Activated CD8-positive, alpha-beta memory T cell treated with anti-CD3 and anti-CD28 coated beads, Interleukin-2, amount 50 U/mL, for 1 hour (primary cell): Measurements from ENCODE around the gene ZNF598.

Experiments
- DNase-seq: peaks from one replicate; pipeline ENCODE4 v3.0.0-alpha.2; 2020; ENCODE audit errors: extremely low read depth

The ZNF598 gene

DNA sequence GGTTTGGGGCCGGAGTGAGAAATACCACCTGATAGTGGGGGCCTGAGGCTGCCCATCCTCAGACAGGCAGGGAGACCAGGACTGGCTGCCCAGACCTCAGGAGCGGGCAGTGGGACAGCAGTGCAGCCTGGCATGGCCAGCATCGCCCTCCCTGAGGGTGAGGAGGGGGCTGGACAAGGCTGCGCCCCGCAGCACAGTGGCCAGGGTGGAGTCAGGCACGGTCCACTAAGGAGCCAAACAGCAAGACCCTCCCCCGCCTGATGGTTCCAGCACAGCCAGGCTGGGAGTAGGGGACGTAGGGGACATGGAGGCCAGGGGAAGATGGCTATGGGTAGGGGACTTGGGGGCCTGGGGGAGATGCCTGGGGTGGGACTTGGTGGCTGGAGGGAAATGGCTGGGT, 3.3 kb downstream of the ZNF598 start:
- no peak for DNase-seq

DNA sequence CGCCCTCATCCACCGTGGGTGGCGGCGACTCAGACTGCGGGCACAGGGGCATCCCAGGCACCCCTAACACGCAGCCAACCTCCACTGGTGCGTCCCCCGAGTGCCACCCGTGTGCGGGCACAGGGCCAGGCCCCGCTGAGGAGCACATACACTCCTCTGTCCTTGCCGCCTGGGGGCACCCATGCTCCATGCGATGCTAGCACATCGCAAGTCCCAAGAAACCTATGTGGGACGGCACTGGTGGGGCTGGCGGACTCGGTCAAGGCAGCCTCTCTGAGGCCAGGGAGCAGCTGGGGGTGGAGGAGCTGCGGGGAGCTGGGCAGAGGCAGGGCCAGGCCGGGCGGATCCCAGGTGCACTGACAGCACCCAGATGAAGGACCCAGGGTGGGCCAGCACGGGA, 4.0 kb downstream of the ZNF598 start:
- no peak for DNase-seq

DNA sequence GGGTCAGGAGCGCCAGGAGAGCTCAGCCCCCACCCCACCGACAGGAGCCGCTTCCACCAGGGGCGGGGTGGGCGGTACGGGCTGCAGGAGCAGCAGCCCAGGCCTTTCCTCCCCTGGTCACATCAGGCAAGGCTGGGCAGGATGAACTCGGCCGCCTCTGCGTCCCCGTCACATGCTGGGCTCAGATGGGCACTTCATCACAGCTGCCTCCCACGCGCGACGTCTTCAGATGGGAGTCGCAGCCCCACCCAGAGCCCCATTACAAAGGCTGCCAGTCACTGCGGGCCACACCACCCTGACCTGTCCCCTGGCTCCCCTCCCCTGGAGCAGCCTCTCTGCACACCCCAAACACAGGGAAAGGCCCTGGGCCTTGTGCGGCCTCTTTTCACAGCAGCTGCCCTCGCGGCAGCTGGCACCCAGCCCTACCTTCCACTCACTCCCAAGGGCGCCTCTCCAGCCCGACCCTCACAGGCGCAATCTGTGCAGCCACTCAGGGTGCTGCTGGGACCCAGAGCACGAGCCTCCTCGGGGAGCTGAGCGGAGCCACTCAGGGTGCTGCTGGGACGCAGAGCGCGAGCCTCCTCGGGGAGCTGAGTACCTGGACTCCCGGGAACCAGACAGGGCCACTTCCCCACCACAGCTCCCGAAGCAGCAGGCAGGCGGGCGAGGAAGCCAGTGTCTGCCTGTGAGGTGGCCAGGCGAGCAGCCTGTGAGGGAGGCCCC, 4.7 kb downstream of the ZNF598 start:
- DNase-seq: no peak

DNA sequence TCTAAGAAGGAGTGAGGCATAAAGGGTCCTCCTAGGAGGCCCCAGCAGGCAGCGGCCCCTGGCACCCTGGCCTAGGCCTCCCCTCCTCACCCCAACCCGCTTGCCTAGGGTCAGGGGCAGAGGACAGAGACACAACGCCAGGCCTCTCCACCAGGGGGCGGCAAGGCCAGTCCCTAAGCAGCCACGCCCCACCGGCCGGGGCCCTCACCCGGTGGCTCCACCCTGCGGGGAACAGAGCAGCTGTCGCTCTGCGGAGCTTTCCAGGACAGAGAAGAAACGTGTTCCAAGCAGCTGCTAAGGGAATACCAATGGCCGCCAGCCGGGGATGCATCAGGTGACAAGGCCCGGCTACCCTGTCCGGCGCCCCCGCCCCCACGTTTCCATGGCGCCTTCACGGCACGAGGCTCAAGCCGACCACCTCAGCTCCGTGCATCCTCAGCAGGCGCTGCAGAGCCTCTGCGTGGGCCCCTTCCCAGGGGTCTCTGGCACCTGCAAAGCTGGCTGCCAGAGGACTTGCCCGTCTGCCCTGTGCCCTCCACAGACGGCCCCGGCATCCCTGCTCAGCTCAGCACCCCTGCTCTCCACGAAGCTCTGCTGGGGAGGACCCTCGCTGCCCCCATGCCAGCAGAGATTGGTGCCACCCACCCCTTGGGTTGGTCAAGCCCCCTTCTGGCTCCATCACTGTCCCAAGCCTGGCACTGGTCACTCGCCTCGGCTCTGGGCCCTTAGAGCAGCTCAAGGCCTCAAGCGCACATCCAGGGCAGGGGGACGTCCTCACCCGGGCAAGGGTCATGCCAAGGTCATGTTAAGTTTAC, 5.6 kb downstream of the ZNF598 start:
- peak; percentile 59 for DNase-seq

DNA sequence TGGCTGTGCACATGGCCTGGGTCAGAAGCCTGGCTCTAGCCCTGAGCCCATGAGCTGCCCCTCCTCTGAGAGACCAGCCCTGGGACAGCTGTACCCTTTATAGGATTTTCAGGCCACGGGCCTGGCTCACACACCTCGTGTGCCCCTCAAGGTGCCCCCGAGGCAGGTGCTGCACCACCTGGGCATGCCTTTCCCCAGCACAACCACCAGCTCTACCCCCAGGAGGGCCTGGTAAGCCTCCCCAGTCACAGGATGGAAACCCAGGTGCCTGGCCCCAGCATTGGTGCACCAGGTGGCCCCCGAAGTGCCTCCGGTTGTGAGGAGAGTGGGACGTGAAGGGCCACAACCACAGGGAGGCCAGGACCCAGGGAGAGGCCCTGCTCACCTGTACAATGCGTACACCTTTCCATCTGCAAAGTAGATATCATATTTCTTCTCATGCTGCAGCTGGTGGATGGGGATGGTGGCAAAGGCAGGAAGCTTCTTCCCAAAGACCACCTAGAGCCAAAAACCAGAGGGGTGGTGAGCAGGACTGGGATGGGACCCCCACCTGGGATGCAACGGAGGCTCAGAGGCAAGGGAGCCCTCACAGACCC, 6.3 kb downstream of the ZNF598 start:
- DNase-seq: no peak

DNA sequence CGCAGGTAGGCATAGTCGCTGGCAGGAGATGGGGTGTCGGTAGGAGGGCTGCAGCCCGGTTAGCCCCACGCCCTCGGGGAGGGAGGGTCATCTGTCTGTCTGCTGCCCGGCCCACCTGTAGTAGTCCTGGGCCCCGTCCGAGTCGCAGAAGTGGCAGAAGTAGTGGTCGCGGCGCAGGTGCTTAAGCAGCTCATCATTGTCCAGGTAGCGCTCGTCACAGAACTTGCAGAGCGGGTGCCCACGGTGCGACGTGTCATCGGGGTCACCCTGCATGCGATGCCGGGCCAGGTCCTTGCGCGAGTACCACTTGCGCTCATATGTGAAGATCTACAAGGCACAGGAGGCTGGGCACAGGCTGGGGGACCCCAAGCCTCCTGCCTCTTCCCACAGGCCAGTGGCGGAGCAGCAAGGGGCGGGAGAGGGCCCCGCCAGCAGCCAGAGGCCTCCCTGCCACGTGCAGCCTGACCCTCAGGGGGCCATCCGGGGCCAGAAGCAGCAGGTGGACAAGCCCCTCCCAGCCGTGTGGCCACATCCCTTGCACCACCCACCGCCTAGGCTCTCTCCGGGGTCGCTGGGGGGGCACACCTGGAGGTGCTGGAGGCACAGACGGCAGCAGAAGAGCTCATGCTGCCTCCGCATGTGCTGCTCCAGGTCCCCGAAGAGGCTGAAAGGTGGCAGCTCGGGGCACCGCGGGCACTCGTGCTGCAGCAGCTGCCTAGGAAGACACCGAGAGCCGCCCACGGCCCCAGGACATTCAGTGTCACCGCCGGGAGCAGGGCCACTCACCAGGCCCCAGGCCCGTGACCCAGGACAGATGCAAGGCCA, 7.0 kb downstream of the ZNF598 start:
- DNase-seq: no peak

DNA sequence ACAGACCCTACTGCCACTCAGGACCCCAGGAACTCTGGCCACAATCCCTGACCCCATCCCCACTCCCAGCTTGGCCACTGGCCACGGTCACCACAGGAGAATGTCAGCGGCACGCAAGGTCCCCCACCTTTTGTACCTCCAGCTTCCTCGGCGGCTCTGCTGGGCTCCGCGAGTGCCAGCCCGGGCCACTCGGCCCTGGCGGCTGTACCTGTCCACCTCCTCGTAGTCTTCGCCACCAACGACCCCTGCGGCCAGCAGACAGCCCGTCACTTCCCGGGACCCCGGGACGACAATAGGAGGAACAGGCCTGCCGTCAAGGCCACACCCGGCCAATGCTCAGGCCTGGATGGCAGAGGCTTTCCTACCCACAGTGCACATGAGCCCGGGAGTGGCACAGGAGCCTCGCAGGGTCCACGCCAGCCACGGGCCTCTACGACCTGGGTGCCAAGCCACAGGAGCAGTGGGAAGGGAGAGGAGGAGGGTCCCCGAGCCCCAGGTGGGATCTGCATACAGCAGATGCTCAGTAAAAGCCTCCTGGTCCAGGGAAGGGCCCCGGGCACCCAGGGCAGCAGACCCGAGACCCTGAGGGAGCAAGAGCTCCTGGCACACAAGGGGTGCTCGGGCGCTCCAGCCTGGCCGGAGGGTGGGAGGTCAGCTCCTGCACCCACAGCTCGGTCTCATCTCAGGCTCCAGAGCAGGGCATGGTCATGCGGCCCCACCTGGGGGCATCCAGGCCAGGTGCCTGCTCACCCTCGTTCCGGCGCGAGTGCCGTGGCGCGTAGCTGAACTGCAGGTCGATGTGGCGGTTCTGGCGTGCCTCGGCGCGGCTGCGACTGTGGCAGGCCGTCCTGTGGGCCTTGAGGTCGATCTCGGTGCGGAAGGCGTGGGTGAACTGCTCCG, 7.9 kb downstream of the ZNF598 start:
- no peak for DNase-seq

DNA sequence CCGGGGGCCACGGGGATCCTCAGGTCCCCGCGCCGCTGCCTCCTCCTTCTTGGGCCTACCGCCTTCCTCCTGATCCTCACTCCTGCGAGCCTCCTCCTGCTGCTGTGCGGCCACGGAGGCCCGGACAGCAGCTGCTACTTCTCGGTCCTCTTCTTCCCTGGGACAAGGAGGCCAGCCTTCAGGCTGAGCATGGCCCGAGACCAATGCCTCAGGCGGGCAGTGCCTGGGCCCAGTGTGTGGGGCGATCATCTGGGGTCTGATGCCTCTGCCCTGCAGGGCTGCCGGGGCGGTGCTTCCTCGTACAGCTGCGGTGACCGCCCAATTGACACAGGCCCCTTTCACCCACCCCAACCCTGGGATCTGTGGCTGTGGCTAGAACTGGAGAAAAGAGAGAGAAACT, 8.6 kb downstream of the ZNF598 start:
- DNase-seq: no peak

DNA sequence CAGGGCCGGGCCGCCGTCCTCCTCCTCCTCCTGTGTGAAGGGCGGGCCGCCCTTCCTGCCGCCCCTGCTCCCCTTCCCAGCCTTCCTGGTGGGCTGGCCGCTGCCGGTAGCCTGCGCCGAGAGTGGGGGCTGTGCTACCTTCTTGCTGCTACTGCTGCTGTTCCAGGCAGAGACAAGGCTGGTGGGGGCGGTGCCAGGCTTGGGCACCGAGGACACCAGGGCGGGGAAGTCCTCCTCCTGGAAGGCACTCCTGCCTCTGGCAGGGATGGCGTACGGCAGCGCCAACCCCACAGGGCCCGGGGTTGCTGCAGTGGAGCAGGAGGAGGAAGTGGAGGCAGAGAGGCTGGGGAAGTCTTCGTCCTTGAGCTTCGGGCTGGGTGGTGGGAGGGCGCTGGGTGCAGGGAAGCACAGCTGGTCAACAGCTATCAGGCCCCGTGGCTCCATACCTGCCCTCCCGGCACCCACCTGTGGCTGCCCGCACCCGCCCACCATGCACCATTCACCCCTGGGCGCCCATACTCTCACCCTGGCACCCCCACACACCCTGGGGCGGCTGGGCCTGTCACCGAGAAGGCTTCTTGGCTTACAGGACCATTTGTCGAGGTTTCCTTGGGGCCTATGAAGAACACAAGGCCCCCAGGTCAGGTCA, 9.6 kb downstream of the ZNF598 start:
- DNase-seq: no peak

DNA sequence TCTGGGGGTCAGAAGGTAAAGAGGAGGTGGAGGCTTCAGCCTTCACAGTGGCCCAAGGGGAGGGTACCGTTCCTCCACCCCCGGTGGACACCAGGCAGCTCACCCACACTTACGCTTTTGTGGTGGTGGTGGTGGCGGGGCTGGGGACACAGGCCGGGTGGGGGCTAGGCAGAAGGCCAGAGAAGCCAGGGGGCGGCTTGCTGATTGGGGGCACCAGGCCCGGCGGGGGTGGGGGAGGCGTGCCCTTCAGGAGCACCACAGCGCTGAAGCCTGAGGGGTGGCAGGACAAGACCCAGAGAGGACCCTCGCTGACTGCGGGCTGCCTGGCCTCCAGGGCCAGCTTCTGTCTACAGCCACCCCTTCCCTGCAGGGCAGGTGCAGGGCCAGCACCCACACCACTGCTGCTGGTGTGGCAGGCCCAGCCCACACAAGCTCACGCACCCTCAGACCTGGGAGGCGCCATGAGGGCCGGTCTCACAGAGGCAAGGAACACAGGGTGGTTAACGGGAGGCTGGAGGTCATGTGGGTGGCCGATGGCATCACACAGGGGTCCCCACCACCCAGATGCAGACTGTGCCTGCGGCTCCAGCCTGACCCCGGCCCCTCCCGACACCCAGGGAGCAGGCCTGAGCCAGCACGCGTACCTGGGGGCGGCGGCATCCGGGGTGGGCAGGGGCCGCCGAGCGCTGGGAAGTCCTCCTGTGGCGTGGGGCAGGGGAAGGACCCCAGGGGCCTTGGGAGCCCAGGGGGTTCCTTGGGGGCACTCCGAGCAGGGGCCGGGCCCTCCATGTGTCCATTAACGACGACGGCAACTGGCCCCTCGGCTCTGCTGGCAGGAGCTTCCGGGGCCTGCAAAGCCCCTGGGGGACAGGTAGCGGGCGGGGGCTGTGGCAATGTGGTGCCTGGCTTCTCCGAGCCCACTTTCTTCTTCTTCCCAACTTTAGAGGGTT, 10.5 kb downstream of the ZNF598 start:
- DNase-seq: no peak

DNA sequence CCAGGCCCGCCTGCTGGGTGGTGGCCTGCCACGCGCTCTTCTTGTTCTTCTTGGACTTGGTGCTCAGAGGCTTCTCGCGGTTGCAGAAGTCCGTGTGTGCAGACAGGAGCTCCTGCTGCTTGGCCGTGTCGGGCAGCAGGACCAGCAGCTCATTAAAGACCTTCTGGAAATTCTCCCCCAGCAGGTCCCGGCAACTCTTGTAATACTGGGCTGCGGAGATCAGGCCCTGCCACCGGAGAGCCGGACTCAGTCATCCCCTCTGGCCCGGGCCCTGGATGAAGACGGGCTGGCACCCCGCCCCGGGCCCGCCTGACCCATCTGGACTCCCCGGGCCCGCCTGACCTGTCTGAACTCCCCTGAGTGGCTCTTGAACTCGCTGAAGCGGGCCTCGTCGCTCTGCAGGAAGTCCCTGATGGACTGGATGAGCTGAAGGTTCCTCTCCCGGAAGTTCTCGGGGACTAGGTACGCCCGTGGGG, 11.2 kb downstream of the ZNF598 start:
- DNase-seq: no peak

DNA sequence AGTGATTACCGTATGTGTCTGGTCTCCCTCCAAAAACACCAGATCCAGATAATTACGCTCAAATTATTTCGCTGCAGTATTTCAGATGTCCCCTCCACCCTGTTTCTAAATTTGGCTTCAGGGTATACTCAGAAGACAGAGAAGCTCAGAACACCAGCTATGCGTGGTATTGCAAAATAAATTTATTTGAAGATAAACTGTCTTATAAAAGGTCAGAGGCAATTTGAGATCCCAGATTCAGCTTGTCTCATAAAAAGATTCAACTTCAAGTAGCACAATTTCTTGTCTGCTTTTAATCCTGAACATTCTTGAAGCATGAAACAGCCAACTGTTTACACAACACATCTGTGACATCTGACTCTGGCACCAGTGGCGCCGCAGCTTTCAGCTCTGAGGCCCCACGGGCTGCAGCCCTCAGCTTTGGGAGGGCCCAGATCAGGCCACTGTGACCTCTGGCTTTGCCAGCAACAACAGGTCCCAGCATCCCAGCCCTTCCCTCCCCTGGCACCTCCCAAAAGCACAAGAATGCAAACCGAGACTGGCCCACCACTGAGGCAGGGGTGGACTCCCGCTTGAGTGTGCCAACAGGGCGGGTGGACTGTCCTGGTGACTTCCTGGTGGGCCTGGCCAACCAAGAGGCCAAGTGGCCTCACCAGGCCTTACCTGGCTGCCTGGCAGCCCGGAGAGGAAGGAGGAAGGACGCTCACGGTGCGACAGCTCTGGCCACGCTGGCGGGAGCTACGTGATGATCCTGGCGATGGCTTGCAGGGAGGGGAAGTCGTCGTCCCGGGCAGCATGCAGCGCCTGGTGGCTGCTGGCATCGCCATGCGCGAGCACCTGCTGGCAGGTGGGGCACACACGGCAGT, 11.9 kb downstream of the ZNF598 start:
- no peak for DNase-seq

DNA sequence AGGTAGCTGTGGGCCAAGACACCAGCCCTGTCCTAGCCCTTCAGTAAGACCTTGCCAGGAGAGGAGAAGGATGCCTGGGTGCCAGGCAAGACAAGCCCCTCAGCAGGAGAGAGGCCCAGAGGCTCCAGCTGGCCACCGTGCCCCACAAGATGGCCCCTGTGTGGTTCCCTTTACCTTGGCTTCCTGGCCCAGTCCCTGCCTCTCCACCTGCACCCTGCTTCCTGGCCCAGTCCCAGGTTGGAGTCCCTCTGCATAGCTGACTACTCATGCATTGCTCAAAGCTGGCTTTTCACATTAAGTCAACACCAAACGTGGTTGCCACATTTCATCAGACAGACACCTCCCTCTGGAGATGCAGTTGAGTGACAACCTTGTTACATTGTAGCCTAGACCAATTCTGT, 15.9 kb downstream of the ZNF598 start:
- DNase-seq: no peak

DNA sequence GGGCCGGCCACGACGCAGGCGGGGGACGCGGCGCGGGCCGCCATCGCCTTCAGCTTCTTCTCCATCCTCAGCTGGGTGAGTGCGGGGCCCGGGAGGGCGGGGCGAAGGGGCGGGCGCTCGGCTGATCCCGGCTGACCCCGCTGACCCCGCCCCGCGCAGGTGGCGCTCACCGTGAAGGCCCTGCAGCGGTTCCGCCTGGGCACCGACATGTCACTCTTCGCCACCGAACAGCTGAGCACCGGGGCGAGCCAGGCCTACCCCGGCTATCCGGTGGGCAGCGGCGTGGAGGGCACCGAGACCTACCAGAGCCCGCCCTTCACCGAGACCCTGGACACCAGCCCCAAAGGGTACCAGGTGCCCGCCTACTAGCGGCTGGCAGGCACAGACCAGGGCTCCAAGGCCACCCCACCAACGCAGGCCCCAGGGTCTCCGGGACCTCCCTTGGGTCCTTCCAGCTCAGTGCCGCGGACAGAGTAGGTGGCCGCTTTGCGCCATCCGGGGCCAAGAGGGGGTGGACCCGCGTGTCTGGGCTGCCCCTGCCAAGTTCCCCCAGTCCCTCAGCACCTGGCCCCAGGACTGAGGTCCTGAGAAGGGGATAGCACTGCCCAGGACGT, 16.8 kb downstream of the ZNF598 start:
- DNase-seq: no peak

DNA sequence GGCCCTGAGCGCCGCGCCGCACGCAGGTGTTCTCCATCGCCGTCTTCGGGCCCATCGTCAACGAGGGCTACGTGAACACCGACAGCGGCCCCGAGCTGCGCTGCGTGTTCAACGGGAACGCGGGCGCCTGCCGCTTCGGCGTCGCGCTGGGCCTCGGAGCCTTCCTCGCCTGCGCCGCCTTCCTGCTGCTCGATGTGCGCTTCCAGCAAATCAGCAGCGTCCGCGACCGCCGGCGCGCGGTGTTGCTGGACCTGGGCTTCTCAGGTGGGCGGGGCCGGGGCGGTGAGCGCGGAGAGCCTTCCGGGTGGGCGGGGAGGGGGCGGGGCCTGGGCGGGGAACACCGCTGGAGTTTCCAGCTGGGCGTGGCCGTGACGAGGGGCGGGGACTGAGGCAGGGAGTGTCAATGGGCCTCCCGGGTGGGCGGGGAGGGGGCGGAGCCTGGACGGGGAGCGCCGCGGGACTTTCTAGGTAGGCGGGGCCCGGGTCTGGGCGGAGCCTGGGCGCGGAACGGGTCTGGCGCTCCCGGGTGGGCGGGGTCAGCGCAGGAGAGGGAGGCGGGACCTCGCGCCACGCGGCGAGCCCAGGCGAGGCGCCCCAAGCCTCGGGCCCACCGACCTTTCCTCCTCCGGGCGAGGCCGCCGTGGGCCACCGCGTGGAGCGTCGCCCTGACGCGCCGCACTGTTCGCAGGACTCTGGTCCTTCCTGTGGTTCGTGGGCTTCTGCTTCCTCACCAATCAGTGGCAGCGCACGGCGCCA, 17.5 kb downstream of the ZNF598 start:
- peak; percentile 96 for DNase-seq

DNA sequence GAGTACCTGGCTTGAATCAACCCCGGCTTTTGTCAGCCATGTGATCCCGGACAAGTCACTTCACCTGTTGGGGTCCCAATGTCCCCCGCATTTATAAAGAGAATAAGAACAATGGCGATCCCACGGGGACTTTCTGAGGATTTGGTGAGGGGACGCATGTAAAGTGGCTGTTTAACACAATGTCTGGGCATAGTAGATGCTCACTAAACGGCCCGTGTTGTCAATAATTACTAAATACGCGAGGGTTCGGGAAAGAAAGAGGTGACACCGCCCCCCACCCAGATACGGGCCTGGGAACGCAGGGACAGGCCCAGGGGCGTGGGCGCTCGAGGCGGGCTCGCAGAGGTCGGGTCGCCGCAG, 18.1 kb downstream of the ZNF598 start:
- DNase-seq: no peak

DNA sequence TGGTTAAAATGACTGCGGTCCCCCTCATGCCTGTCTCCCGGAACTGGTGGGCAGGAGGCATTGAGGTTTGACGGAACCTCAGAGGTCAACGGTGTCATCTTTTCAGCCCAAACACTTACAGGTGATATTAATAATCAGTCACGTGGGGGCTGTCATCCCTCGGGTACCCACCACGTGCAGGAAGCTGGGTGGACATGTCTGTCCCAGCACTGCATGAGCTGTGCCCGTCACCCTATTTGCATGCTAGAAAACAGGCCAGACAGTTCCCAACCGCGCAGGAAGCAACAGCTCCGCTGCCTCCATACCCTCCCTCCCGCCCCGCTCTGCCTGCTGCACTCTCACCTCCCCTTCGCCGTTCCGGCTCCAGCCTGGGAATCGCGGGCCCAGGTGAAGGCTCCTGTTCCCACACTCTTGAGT, 18.5 kb downstream of the ZNF598 start:
- DNase-seq: no peak
